ENCODE data around the gene SF3B1.

DNA sequence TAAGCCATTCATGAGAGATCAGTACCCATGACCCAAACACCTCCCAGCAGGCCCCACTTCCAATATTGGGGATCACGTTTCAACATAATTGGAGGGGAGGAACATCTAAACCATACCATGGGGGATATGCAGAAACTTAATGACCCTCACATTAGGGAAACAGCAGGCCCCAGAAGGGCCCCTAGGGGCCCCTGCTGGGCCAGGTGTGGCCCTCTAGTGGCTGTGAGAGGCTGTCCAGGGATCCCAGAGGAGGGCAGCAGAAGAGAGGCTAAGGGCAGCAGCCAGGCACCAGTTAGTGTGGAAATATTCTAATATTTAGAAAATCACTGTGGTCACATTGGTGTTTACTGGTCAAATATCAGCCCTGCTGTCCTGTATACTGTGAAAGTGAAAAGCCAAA lies 75.0 kb downstream of the SF3B1 start:
- TF ChIP-seq POLR2A (IDR thresholded peaks at IDR 0.05) = no peak
- TF ChIP-seq, protein P1, sequence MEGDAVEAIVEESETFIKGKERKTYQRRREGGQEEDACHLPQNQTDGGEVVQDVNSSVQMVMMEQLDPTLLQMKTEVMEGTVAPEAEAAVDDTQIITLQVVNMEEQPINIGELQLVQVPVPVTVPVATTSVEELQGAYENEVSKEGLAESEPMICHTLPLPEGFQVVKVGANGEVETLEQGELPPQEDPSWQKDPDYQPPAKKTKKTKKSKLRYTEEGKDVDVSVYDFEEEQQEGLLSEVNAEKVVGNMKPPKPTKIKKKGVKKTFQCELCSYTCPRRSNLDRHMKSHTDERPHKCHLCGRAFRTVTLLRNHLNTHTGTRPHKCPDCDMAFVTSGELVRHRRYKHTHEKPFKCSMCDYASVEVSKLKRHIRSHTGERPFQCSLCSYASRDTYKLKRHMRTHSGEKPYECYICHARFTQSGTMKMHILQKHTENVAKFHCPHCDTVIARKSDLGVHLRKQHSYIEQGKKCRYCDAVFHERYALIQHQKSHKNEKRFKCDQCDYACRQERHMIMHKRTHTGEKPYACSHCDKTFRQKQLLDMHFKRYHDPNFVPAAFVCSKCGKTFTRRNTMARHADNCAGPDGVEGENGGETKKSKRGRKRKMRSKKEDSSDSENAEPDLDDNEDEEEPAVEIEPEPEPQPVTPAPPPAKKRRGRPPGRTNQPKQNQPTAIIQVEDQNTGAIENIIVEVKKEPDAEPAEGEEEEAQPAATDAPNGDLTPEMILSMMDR (IDR thresholded peaks at IDR 0.05) = peak in 1 of 6 experiments; percentile 12

All from Peyer's patch (tissue), 4 donors.